GM23338 (cell line): ENCODE measurements around the gene TNFRSF8. TPM values are rescaled to one million over a fixed set of nuclear protein-coding genes. Genes with fewer than 3 reads are reported as not detected.

Experiments used
- ATAC-seq: fragments of 200-7000 bp; cut with Tn5 transposase; 3 replicates; pipeline ENCODE4 v1.9.1; 2020
- DNase-seq: peaks from one replicate; pipeline ENCODE4 v3.0.0-alpha.2; 2015; ENCODE audit warnings: low spot score
- H2AFZ ChIP-seq: fragments of 200-600 bp; sonication (generic); 2 replicates; pipeline ENCODE4 v1.8.0; 2016; ENCODE audit warnings: antibody characterized with exemption, mild to moderate bottlenecking, moderate library complexity
- H3F3A ChIP-seq: fragments of 200-600 bp; sonication (generic); replicated peaks from 2 replicates; pipeline ENCODE4 v1.8.0; 2017; ENCODE audit warnings: antibody characterized with exemption, mixed run types, low read depth
- H3K27ac ChIP-seq: fragments of 200-600 bp; sonication (generic); 2 replicates; pipeline ENCODE4 v1.6.1; 2016; ENCODE audit warnings: low read depth
- H3K27me3 ChIP-seq: fragments of 200-600 bp; sonication (generic); 2 replicates; pipeline ENCODE4 v1.8.0; 2016; ENCODE audit warnings: mild to moderate bottlenecking, mixed run types, moderate library complexity; ENCODE audit not compliant: insufficient read depth
- H3K36me3 ChIP-seq: fragments of 200-600 bp; sonication (generic); 2 replicates; pipeline ENCODE4 v1.8.0; 2016; ENCODE audit warnings: mild to moderate bottlenecking; ENCODE audit not compliant: insufficient read depth
- H3K4me1 ChIP-seq: fragments of 200-600 bp; sonication (generic); 2 replicates; pipeline ENCODE4 v1.8.0; 2016; ENCODE audit warnings: mild to moderate bottlenecking, moderate library complexity; ENCODE audit not compliant: insufficient read depth
- H3K4me2 ChIP-seq: fragments of 200-600 bp; sonication (generic); 2 replicates; pipeline ENCODE4 v1.7.1; 2017; ENCODE audit warnings: mixed run types
- H3K4me3 ChIP-seq: fragments of 200-600 bp; sonication (generic); 2 replicates; pipeline ENCODE4 v1.6.1; 2016; ENCODE audit warnings: mixed run types
- H3K79me2 ChIP-seq: fragments of 200-600 bp; sonication (generic); replicated peaks from 2 replicates; pipeline ENCODE4 v1.8.0; 2017; ENCODE audit warnings: mild to moderate bottlenecking; ENCODE audit not compliant: insufficient read depth
- H3K9me2 ChIP-seq: fragments of 200-600 bp; sonication (generic); 2 replicates; pipeline ENCODE4 v1.8.0; 2017; ENCODE audit not compliant: insufficient read depth
- H4K20me1 ChIP-seq: fragments of 200-600 bp; sonication (generic); replicated peaks from 2 replicates; pipeline ENCODE4 v1.8.0; 2017; ENCODE audit warnings: mild to moderate bottlenecking; ENCODE audit not compliant: insufficient read depth
- H3K27ac Mint-ChIP-seq: 2 replicates; pipeline ENCODE4 v1.8.0; 2020; ENCODE audit warnings: inconsistent platforms, mild to moderate bottlenecking, moderate library complexity, mixed read lengths
- H3K27me3 Mint-ChIP-seq: 3 replicates; pipeline ENCODE4 v1.8.0; 2022; ENCODE audit warnings: low read depth, mild to moderate bottlenecking, moderate library complexity, mixed read lengths, inconsistent platforms; ENCODE audit not compliant: insufficient read depth, poor library complexity
- H3K36me3 Mint-ChIP-seq: 3 replicates; pipeline ENCODE4 v1.8.0; 2021; ENCODE audit warnings: low read depth, mild to moderate bottlenecking, inconsistent platforms, moderate library complexity, mixed read lengths
- H3K4me1 Mint-ChIP-seq: 3 replicates; pipeline ENCODE4 v1.8.0; 2020; ENCODE audit warnings: mild to moderate bottlenecking, inconsistent platforms, mixed read lengths
- H3K4me3 Mint-ChIP-seq: 3 replicates; pipeline ENCODE4 v1.8.0; 2021; ENCODE audit warnings: moderate library complexity, mild to moderate bottlenecking, inconsistent platforms, mixed read lengths
- H3K9me3 Mint-ChIP-seq: 3 replicates; pipeline ENCODE4 v1.8.0; 2020; ENCODE audit warnings: moderate library complexity, mild to moderate bottlenecking, inconsistent platforms, mixed read lengths
- CREB1 ChIP-seq: fragments of 250-450 bp; sonication (Bioruptor Pico); IDR thresholded peaks from 2 replicates; pipeline ENCODE4 v1.5.0; 2020; ENCODE audit warnings: low read depth, mild to moderate bottlenecking, moderate library complexity
- CTCF ChIP-seq, 2 experiments: fragments of 200-600 bp in 1 of 2; sonication (generic) in 1 of 2; conservative IDR thresholded peaks; 2 replicates each; pipeline versions ENCODE4 v1.5.1 to v1.6.1; 2016 to 2017; ENCODE audit warnings: antibody characterized with exemption in 2 of 2, low read depth in 2 of 2, mild to moderate bottlenecking in 2 of 2, moderate library complexity in 1 of 2
- ETS1 ChIP-seq: IDR thresholded peaks from 2 replicates; pipeline ENCODE4 v1.6.1; 2016; ENCODE audit warnings: antibody characterized with exemption
- EZH2 ChIP-seq: fragments of 200-600 bp; sonication (generic); IDR thresholded peaks from one replicate; pipeline ENCODE4 v1.8.0; 2017; ENCODE audit warnings: antibody characterized with exemption, mild to moderate bottlenecking, low read depth; ENCODE audit not compliant: unreplicated experiment
- EZH2phosphoT487 ChIP-seq: fragments of 200-600 bp; sonication (generic); IDR thresholded peaks from one replicate; pipeline ENCODE4 v1.8.1; 2018; ENCODE audit warnings: antibody characterized with exemption; ENCODE audit not compliant: unreplicated experiment
- JUNB ChIP-seq: IDR thresholded peaks from one replicate; pipeline ENCODE4 v1.6.1; 2016; ENCODE audit warnings: antibody characterized with exemption; ENCODE audit not compliant: unreplicated experiment
- NANOG ChIP-seq: IDR thresholded peaks from 2 replicates; pipeline ENCODE4 v1.6.1; 2016; ENCODE audit warnings: antibody characterized with exemption, borderline replicate concordance
- POLR2AphosphoS5 ChIP-seq: IDR thresholded peaks from 2 replicates; pipeline ENCODE4 v1.6.1; 2016; ENCODE audit warnings: antibody characterized with exemption, low read depth
- REST ChIP-seq: IDR thresholded peaks from one replicate; pipeline ENCODE4 v1.6.1; 2018; ENCODE audit warnings: antibody characterized with exemption; ENCODE audit not compliant: unreplicated experiment
- ZNF114 ChIP-seq: fragments of 250-450 bp; sonication (Bioruptor Pico); IDR thresholded peaks from 2 replicates; pipeline ENCODE4 v1.5.0; 2020; ENCODE audit warnings: mild to moderate bottlenecking, moderate library complexity
- polyA plus RNA-seq: library from polyadenylated mRNA; unstranded; fragments of >200 nt; fragmentation: Nextera tagmentation; extraction: Ambion mirVana; gene quantifications from 2 replicates; pipeline ENCODE4 v1.2.1, GENCODE V29; 2016
- total RNA-seq: library from RNA; depleted of rRNA; stranded (reverse); fragments of >200 nt; shearing (Covaris generic); gene quantifications from 2 replicates; pipeline ENCODE4 v1.2.3, GENCODE V29; 2014

The TNFRSF8 gene
- total and polyA plus RNA-seq, 2 experiments from 2014 or later: 11.7 to 28.2 TPM

- TF ChIP-seq CTCF (conservative IDR thresholded peaks at IDR 0.05; ENCODE audit: low read depth in 2 of 2) (no peak), JUNB (no peak), ZNF114 (CRISPR knock-in tag) (no peak), REST (no peak), POLR2AphosphoS5 (no peak), ETS1 (no peak), EZH2phosphoT487 (no peak), NANOG (no peak)
Measured at GRCh38 chr1:12125422-12126355, 62.6 kb downstream of the TNFRSF8 start (continued).

GRCh38 chr1:12126781-12127180, 63.7 kb downstream of the TNFRSF8 start:
- H3K27me3 Mint-ChIP-seq: peaks cover 10% of the 10 kb centered on the region
- H3K4me3 Mint-ChIP-seq: no peak overlapping the region
- H3K4me2 ChIP-seq: no peak overlapping the region
- no peaks in the 10 kb centered on the region for H3F3A ChIP-seq
- no peak overlapping the region for H3K27ac ChIP-seq
- H3K36me3 Mint-ChIP-seq: no peaks in the 10 kb centered on the region
- H3K79me2 ChIP-seq: no peaks in the 10 kb centered on the region
- H3K9me3 Mint-ChIP-seq: no peaks in the 10 kb centered on the region
- no peak overlapping the region for H2AFZ ChIP-seq
- peaks cover 2% of the 10 kb centered on the region; the same call in 1 of the 2 replicates for H3K36me3 ChIP-seq
- no peak for ATAC-seq
- no peak for DNase-seq
- no peak overlapping the region for H3K4me3 ChIP-seq
- H3K27me3 ChIP-seq: no peaks in the 10 kb centered on the region
- no peaks in the 10 kb centered on the region for H3K4me1 ChIP-seq
- H3K27ac Mint-ChIP-seq: no peak overlapping the region
- H3K4me1 Mint-ChIP-seq: peaks cover 4% of the 10 kb centered on the region; the same call in 1 of the 3 replicates
- H4K20me1 ChIP-seq: no peaks in the 10 kb centered on the region; the same call in 1 of the 2 replicates
- no peaks in the 10 kb centered on the region for H3K9me2 ChIP-seq
- TF ChIP-seq ZNF114 (CRISPR knock-in tag) (no peak), REST (no peak), JUNB (no peak), NANOG (no peak), CTCF (conservative IDR thresholded peaks at IDR 0.05; ENCODE audit: low read depth in 2 of 2) (no peak), CREB1 (CRISPR knock-in tag) (no peak), ETS1 (no peak), EZH2 (no peak), EZH2phosphoT487 (no peak)
